Calu3 (cell line): Measurements from ENCODE around the gene DEXI. TPM values are rescaled to one million over a fixed set of nuclear protein-coding genes. Genes with fewer than 3 reads are reported as not detected.

Source experiments
- BruUV-seq: library from RNA; stranded (reverse); fragments of 400-500 nt; replicated peaks from 2 replicates; lab custom pipeline; 2021; lab: Mats Ljungman, UMichigan
- CTCF ChIA-PET: fragments of 300-600 bp; sonication (Branson Sonifier 250); formaldehyde crosslinking; loops from one replicate; lab custom pipeline; 2022; ENCODE audit warnings: antibody characterized with exemption; lab: Charles Lee
- DNase-seq: peaks from one replicate; pipeline ENCODE4 v3.0.0; 2022
- H3K27ac Mint-ChIP-seq: one replicate; pipeline ENCODE4 v1.8.0; 2022; ENCODE audit warnings: mixed read lengths; ENCODE audit not compliant: unreplicated experiment
- H3K27me3 Mint-ChIP-seq: one replicate; pipeline ENCODE4 v1.8.0; 2022; ENCODE audit warnings: mixed read lengths; ENCODE audit not compliant: unreplicated experiment
- H3K36me3 Mint-ChIP-seq: one replicate; pipeline ENCODE4 v1.8.0; 2022; ENCODE audit warnings: mild to moderate bottlenecking, moderate library complexity, mixed read lengths; ENCODE audit not compliant: insufficient read depth, unreplicated experiment
- H3K4me1 Mint-ChIP-seq: one replicate; pipeline ENCODE4 v1.8.0; 2022; ENCODE audit warnings: mild to moderate bottlenecking, low read depth, mixed read lengths; ENCODE audit not compliant: unreplicated experiment
- H3K4me3 Mint-ChIP-seq: one replicate; pipeline ENCODE4 v1.8.0; 2022; ENCODE audit warnings: mild to moderate bottlenecking, low read depth, moderate library complexity, mixed read lengths; ENCODE audit not compliant: unreplicated experiment
- H3K9me3 Mint-ChIP-seq: one replicate; pipeline ENCODE4 v1.8.0; 2022; ENCODE audit warnings: low read depth, mixed read lengths; ENCODE audit not compliant: unreplicated experiment
- CTCF ChIP-seq: fragments of 200-600 bp; IDR thresholded peaks from one replicate; pipeline ENCODE4 v1.8.0; 2022; ENCODE audit warnings: antibody characterized with exemption; ENCODE audit not compliant: unreplicated experiment
- intact Hi-C: fragments of 100-400 bp; cut with micrococcal nuclease; formaldehyde crosslinking; loops from one replicate; pipeline ENCODE4 v1.10.0; 2022; ENCODE audit not compliant: unreplicated experiment
- total RNA-seq: library from RNA; stranded (reverse); gene quantifications from 2 replicates; pipeline ENCODE4 v1.2.3, GENCODE V29; 2022

DEXI gene
- total RNA-seq, 1 experiment from 2014 or later: 32.3 TPM

GRCh38 chr16:10933865-10934264, 8.4 kb downstream of the DEXI start:
- intact Hi-C loops: no loop called here
- no peak overlapping the region for H3K27ac Mint-ChIP-seq
- DNase-seq: no peak
- CTCF ChIA-PET: no interaction called here
- peaks cover 40% of the 10 kb centered on the region for H3K36me3 Mint-ChIP-seq
- peaks cover 5% of the 10 kb centered on the region for H3K4me1 Mint-ChIP-seq
- no TSS peak for BruUV-seq
- TF ChIP-seq CTCF: no peak
- no peaks in the 10 kb centered on the region for H3K27me3 Mint-ChIP-seq
- H3K4me3 Mint-ChIP-seq: no peak overlapping the region
- H3K9me3 Mint-ChIP-seq: no peaks in the 10 kb centered on the region

- intact Hi-C loops: no loop called here
- BruUV-seq: no TSS peak
- Mint-ChIP-seq H3K27ac (no peak overlapping the region), H3K4me1 (no peaks in the 10 kb centered on the region), H3K36me3 (peaks cover 45% of the 10 kb centered on the region), H3K9me3 (no peaks in the 10 kb centered on the region), H3K4me3 (no peak overlapping the region), H3K27me3 (no peaks in the 10 kb centered on the region)
- CTCF ChIA-PET: interaction anchor here (1.2 kb wide), 1 partner anchor 9 kb away, joined by 9 read pairs; the partner anchor contains the start of gene DEXI
- no peak for DNase-seq
- TF ChIP-seq CTCF: no peak
Observed at GRCh38 chr16:10932959-10933710, 9.1 kb downstream of the DEXI start.

- H3K4me3 Mint-ChIP-seq: no peak overlapping the region
- H3K27ac Mint-ChIP-seq: no peak overlapping the region
- no peak for TF ChIP-seq CTCF
- no peaks in the 10 kb centered on the region for H3K9me3 Mint-ChIP-seq
- BruUV-seq: no TSS peak
- CTCF ChIA-PET: interaction anchor here (0.5 to 1.2 kb wide), 3 partner anchors 10 to 886 kb away, joined by 3 to 9 read pairs (median 5); partner anchors contain the start of gene DEXI
- no peak for DNase-seq
- H3K27me3 Mint-ChIP-seq: no peaks in the 10 kb centered on the region
- intact Hi-C loops: no loop called here
- H3K4me1 Mint-ChIP-seq: no peaks in the 10 kb centered on the region
- H3K36me3 Mint-ChIP-seq: peaks cover 46% of the 10 kb centered on the region
Observed at GRCh38 chr16:10931977-10932632, 10.2 kb downstream of the DEXI start.

- Mint-ChIP-seq H3K27me3 (no peaks in the 10 kb centered on the region), H3K36me3 (peaks cover 46% of the 10 kb centered on the region), H3K9me3 (no peaks in the 10 kb centered on the region), H3K4me3 (no peak overlapping the region), H3K27ac (no peak overlapping the region), H3K4me1 (no peaks in the 10 kb centered on the region)
- TF ChIP-seq CTCF: no peak
- DNase-seq: no peak
- intact Hi-C loops: no loop called here
- CTCF ChIA-PET: no interaction called here
- no TSS peak for BruUV-seq
Observed at GRCh38 chr16:10931134-10931533, 11.1 kb downstream of the DEXI start.
